Activated CD4-positive, alpha-beta T cell treated with anti-CD3 and anti-CD28 coated beads for 36 hours (primary cell): ENCODE results near the gene AP1M2. TPM values are rescaled to one million over a fixed set of nuclear protein-coding genes. Genes with fewer than 3 reads are reported as not detected.

Experiments
- ATAC-seq: fragments of 200-7000 bp; cut with Tn5 transposase; one replicate; pipeline ENCODE4 v1.10.0; 2021; ENCODE audit warnings: mild to moderate bottlenecking, moderate library complexity
- CTCF ChIA-PET: fragments of 350-600 bp; sonication (Branson Sonifier 250); formaldehyde crosslinking; loops from one replicate; lab custom pipeline; 2021; ENCODE audit warnings: antibody characterized with exemption; lab: Charles Lee
- POLR2A ChIA-PET: fragments of 350-600 bp; sonication (Branson Sonifier 250); formaldehyde crosslinking; loops from one replicate; lab custom pipeline; 2021; ENCODE audit warnings: antibody characterized with exemption, inconsistent platforms; lab: Charles Lee
- DNase-seq: peaks from one replicate; pipeline ENCODE4 v3.0.0-alpha.2; 2020
- H3K27ac Mint-ChIP-seq: one replicate; pipeline ENCODE4 v1.8.0; 2021; ENCODE audit warnings: mixed read lengths
- H3K27me3 Mint-ChIP-seq: one replicate; pipeline ENCODE4 v1.8.0; 2021; ENCODE audit warnings: mixed read lengths
- H3K36me3 Mint-ChIP-seq: one replicate; pipeline ENCODE4 v1.8.0; 2021; ENCODE audit warnings: low read depth, mixed read lengths
- H3K4me1 Mint-ChIP-seq: one replicate; pipeline ENCODE4 v1.8.0; 2021; ENCODE audit warnings: mixed read lengths
- H3K4me3 Mint-ChIP-seq: one replicate; pipeline ENCODE4 v1.8.0; 2021; ENCODE audit warnings: mild to moderate bottlenecking, moderate library complexity, mixed read lengths
- H3K9me3 Mint-ChIP-seq: one replicate; pipeline ENCODE4 v1.8.0; 2021; ENCODE audit warnings: low read depth, mixed read lengths
- intact Hi-C, 2 experiments: fragments of 100-400 bp; cut with DNase I in 1 of 2; cut with micrococcal nuclease in 1 of 2; formaldehyde crosslinking; loops; one replicate each; pipeline versions ENCODE4 v1.14.2 to v1.15.1; 2022 to 2024; cut with DNase I, micrococcal nuclease
- total RNA-seq, 2 experiments: library from RNA; stranded (reverse); gene quantifications; one replicate each; pipeline ENCODE4 v1.2.3, GENCODE V29; 2021

The AP1M2 gene
- total RNA-seq, 2 experiments from 2014 or later = not detected

GRCh38 chr19:10601999-10602329, 14.9 kb upstream of the AP1M2 start:
- POLR2A ChIA-PET = interaction anchor here (0.5 to 1.2 kb wide), 4 partner anchors 13 to 234 kb away, joined by 3 to 9 read pairs (median 4); partner anchors contain the start of genes CDC37 and TMED1
- intact Hi-C loops = loop anchor here (1.0 to 5.0 kb wide), 13 partner anchors 21 to 269 kb away; partner anchors contain the start of genes ILF3 (in 2 of the 2), ATG4D (in 1 of the 2), CARM1 (in 1 of the 2) and CDC37 (in 1 of the 2)
- DNase-seq = no peak
- Mint-ChIP-seq H3K4me3 (peak overlapping the region; percentile 67), H3K4me1 (peaks cover 22% of the 10 kb centered on the region), H3K27me3 (no peaks in the 10 kb centered on the region), H3K9me3 (no peaks in the 10 kb centered on the region), H3K36me3 (peaks cover 6% of the 10 kb centered on the region), H3K27ac (peak overlapping the region; percentile 72)
- no peak for ATAC-seq
- CTCF ChIA-PET = interaction anchor here (0.7 to 5.1 kb wide), 4 partner anchors 10 to 255 kb away, joined by 3 to 36 read pairs (median 5); no protein-coding TSS in a partner anchor

GRCh38 chr19:10600149-10600548, 13.0 kb upstream of the AP1M2 start:
- POLR2A ChIA-PET = no interaction called here
- ATAC-seq = no peak

GRCh38 chr19:10593820-10594637, 6.9 kb upstream of the AP1M2 start:
- no peak overlapping the region for H3K27ac Mint-ChIP-seq
- ChIA-PET CTCF (interaction anchor here (0.6 to 2.8 kb wide), 5 partner anchors 13 to 242 kb away, joined by 3 to 13 read pairs (median 4); partner anchors contain the start of genes QTRT1 and TMED1), POLR2A (interaction anchor here (0.6 kb wide), 1 partner anchor 14 kb away, joined by 4 read pairs; no protein-coding TSS in a partner anchor)
- H3K36me3 Mint-ChIP-seq = no peaks in the 10 kb centered on the region
- no peaks in the 10 kb centered on the region for H3K9me3 Mint-ChIP-seq
- ATAC-seq (no peak), DNase-seq (no peak)
- H3K27me3 Mint-ChIP-seq = no peaks in the 10 kb centered on the region
- peaks cover 24% of the 10 kb centered on the region for H3K4me1 Mint-ChIP-seq
- intact Hi-C loops = no loop called here
- H3K4me3 Mint-ChIP-seq = no peak overlapping the region

More at GRCh38 chr19:10600149-10600548, 13.0 kb upstream of the AP1M2 start:
- CTCF ChIA-PET = interaction anchor here (1.1 to 2.9 kb wide), 2 partner anchors 19 to 274 kb away, joined by 4 to 15 read pairs; no protein-coding TSS in a partner anchor
- peaks cover 6% of the 10 kb centered on the region for H3K36me3 Mint-ChIP-seq
- no peak for DNase-seq
- no peaks in the 10 kb centered on the region for H3K9me3 Mint-ChIP-seq
- no peaks in the 10 kb centered on the region for H3K27me3 Mint-ChIP-seq
- H3K4me1 Mint-ChIP-seq = peaks cover 36% of the 10 kb centered on the region
- intact Hi-C loops = loop anchor here in 1 of 2 experiments (5.0 kb wide), 1 partner anchor 42 kb away; no protein-coding TSS in a partner anchor
- no peak overlapping the region for H3K4me3 Mint-ChIP-seq
- H3K27ac Mint-ChIP-seq = no peak overlapping the region

- no peaks in the 10 kb centered on the region for H3K9me3 Mint-ChIP-seq
- H3K4me3 Mint-ChIP-seq = no peak overlapping the region
- ATAC-seq (no peak), DNase-seq (no peak)
- intact Hi-C loops = no loop called here
- H3K36me3 Mint-ChIP-seq = no peaks in the 10 kb centered on the region
- peaks cover 24% of the 10 kb centered on the region for H3K4me1 Mint-ChIP-seq
- CTCF ChIA-PET = interaction anchor here (0.9 to 1.9 kb wide), 2 partner anchors 12 to 108 kb away, joined by 4 to 10 read pairs; partner anchors contain the start of gene QTRT1
- POLR2A ChIA-PET = interaction anchor here (0.6 kb wide), 1 partner anchor 76 kb away, joined by 5 read pairs; no protein-coding TSS in a partner anchor
- H3K27ac Mint-ChIP-seq = no peak overlapping the region
- H3K27me3 Mint-ChIP-seq = no peaks in the 10 kb centered on the region
Observed at GRCh38 chr19:10593148-10593547, 6.0 kb upstream of the AP1M2 start.

- ATAC-seq = no peak
- DNase-seq = no peak
- ChIA-PET POLR2A (no interaction called here), CTCF (interaction anchor here (0.7 kb wide), 1 partner anchor 57 kb away, joined by 3 read pairs; no protein-coding TSS in a partner anchor)
- H3K4me1 Mint-ChIP-seq = peaks cover 16% of the 10 kb centered on the region
- H3K27me3 Mint-ChIP-seq = peaks cover 7% of the 10 kb centered on the region
- H3K27ac Mint-ChIP-seq = no peak overlapping the region
- H3K4me3 Mint-ChIP-seq = no peak overlapping the region
- H3K9me3 Mint-ChIP-seq = no peaks in the 10 kb centered on the region
- H3K36me3 Mint-ChIP-seq = no peaks in the 10 kb centered on the region
- intact Hi-C loops = no loop called here
Observed at GRCh38 chr19:10587839-10588150, 683 bp upstream of the AP1M2 start.

- no peak overlapping the region for H3K27ac Mint-ChIP-seq
- no peaks in the 10 kb centered on the region for H3K9me3 Mint-ChIP-seq
- no peak for DNase-seq
- H3K4me3 Mint-ChIP-seq = no peak overlapping the region
- H3K36me3 Mint-ChIP-seq = no peaks in the 10 kb centered on the region
- ATAC-seq = no peak
- peaks cover 16% of the 10 kb centered on the region for H3K4me1 Mint-ChIP-seq
- CTCF ChIA-PET = interaction anchor here (0.8 to 9.1 kb wide), 3 partner anchors 55 to 114 kb away, joined by 3 to 164 read pairs (median 19); partner anchors contain the start of gene QTRT1
- H3K27me3 Mint-ChIP-seq = peaks cover 7% of the 10 kb centered on the region
- POLR2A ChIA-PET = no interaction called here
- intact Hi-C loops = no loop called here
Observed at GRCh38 chr19:10586396-10586795, 716 bp downstream of the AP1M2 start.

- peaks cover 7% of the 10 kb centered on the region for H3K27me3 Mint-ChIP-seq
- H3K27ac Mint-ChIP-seq = no peak overlapping the region
- H3K4me1 Mint-ChIP-seq = peaks cover 21% of the 10 kb centered on the region
- H3K4me3 Mint-ChIP-seq = no peak overlapping the region
- ATAC-seq = no peak
- no peaks in the 10 kb centered on the region for H3K36me3 Mint-ChIP-seq
- H3K9me3 Mint-ChIP-seq = no peaks in the 10 kb centered on the region
- ChIA-PET CTCF (interaction anchor here (0.6 to 9.1 kb wide), 7 partner anchors 21 to 117 kb away, joined by 3 to 239 read pairs (median 19); partner anchors contain the start of gene QTRT1), POLR2A (interaction anchor here (0.6 kb wide), 1 partner anchor 76 kb away, joined by 3 read pairs; no protein-coding TSS in a partner anchor)
- intact Hi-C loops = no loop called here
- DNase-seq = no peak
Observed at GRCh38 chr19:10583036-10583776, 3.9 kb downstream of the AP1M2 start.

- intact Hi-C loops = no loop called here
- H3K27me3 Mint-ChIP-seq = no peaks in the 10 kb centered on the region
- CTCF ChIA-PET = interaction anchor here (0.6 to 9.1 kb wide), 27 partner anchors 8 to 1639 kb away, joined by 3 to 239 read pairs (median 6); partner anchors contain the start of genes CDKN2D, DNM2 and QTRT1
- H3K4me3 Mint-ChIP-seq = no peak overlapping the region
- H3K27ac Mint-ChIP-seq = no peak overlapping the region
- DNase-seq (no peak), ATAC-seq (no peak)
- POLR2A ChIA-PET = interaction anchor here (0.6 to 1.7 kb wide), 6 partner anchors 22 to 114 kb away, joined by 3 to 7 read pairs (median 4); no protein-coding TSS in a partner anchor
- peaks cover 17% of the 10 kb centered on the region for H3K4me1 Mint-ChIP-seq
- no peaks in the 10 kb centered on the region for H3K9me3 Mint-ChIP-seq
- H3K36me3 Mint-ChIP-seq = no peaks in the 10 kb centered on the region
Observed at GRCh38 chr19:10582091-10582490, 5.0 kb downstream of the AP1M2 start.

GRCh38 chr19:10580979-10581631, 6.0 kb downstream of the AP1M2 start:
- intact Hi-C loops = loop anchor here (1.0 to 2.0 kb wide), 5 partner anchors 21 to 118 kb away; no protein-coding TSS in a partner anchor
- ATAC-seq (peak; percentile 98), DNase-seq (peak; percentile 95)
- Mint-ChIP-seq H3K4me3 (no peak overlapping the region), H3K4me1 (peaks cover 17% of the 10 kb centered on the region), H3K9me3 (no peaks in the 10 kb centered on the region), H3K27ac (no peak overlapping the region), H3K27me3 (no peaks in the 10 kb centered on the region), H3K36me3 (no peaks in the 10 kb centered on the region)
- ChIA-PET CTCF (interaction anchor here (0.6 to 9.1 kb wide), 52 partner anchors 9 to 1638 kb away, joined by 3 to 239 read pairs (median 4); partner anchors contain the start of genes CDC37, CDKN2D, DNM2 and QTRT1), POLR2A (interaction anchor here (0.6 to 1.7 kb wide), 12 partner anchors 9 to 130 kb away, joined by 3 to 7 read pairs (median 5); partner anchors contain the start of gene QTRT1)

- CTCF ChIA-PET = interaction anchor here (0.7 to 9.1 kb wide), 3 partner anchors 61 to 122 kb away, joined by 3 to 239 read pairs (median 164); partner anchors contain the start of gene QTRT1
- intact Hi-C loops = no loop called here
- Mint-ChIP-seq H3K4me3 (no peak overlapping the region), H3K9me3 (no peaks in the 10 kb centered on the region), H3K27ac (no peak overlapping the region), H3K27me3 (no peaks in the 10 kb centered on the region), H3K36me3 (no peaks in the 10 kb centered on the region), H3K4me1 (peaks cover 6% of the 10 kb centered on the region)
- DNase-seq (no peak), ATAC-seq (no peak)
- POLR2A ChIA-PET = no interaction called here
Observed at GRCh38 chr19:10577951-10578350, 9.2 kb downstream of the AP1M2 start.
